ENCODE data around the gene ACO1.

ACO1 gene

DNA sequence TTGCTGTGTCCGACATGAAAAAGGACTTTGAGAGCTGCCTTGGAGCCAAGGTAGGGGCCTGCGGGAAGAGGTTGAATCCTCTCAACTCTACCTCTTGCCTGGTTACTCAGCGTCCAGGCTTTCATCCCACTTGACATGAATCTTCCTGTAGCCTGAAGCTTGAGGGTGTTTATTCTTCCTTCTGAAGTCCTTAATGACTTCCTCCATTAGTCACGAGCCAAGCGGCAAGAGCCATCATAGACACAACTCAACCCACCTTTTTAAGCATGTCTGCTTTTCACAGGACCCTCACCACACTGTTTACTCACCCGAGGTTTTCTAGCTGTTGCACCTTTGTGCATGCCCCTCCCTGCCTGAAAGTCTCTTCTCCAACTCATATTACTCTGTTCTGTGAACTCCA lies 40.2 kb downstream of the ACO1 start:
- no peak for DNase-seq

DNA sequence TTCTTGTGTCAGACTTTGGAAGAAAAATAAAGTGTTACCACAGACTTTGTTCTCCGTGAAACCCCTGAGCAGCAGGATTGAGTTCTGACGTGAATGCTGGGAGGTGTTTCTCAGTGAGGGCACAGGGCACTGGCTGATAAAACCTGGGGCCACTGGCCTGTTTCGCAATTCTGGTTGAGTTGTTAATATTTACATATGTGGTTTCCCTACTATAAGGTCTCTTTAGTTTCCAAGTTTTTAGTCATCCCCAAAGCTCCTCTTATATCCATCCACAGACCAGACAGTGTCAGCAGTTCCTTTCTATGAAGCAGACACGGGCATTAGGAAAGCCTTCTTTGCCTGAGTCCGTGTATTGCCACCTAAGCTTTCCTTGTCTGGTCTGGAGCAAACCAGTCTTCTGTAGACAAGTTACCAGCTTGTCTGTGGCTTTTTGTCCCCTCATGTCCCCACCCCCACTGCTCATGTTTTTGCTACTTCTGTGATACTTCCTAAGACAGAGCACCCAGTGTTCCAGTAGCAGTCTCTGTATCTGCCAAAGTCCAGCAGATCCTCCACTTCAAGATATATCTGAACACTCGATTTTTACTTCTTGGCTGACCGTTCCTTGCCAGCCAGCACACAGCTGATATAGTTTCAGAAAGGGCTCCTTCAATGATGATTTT lies 42.0 kb downstream of the ACO1 start:
- no peak for DNase-seq

DNA sequence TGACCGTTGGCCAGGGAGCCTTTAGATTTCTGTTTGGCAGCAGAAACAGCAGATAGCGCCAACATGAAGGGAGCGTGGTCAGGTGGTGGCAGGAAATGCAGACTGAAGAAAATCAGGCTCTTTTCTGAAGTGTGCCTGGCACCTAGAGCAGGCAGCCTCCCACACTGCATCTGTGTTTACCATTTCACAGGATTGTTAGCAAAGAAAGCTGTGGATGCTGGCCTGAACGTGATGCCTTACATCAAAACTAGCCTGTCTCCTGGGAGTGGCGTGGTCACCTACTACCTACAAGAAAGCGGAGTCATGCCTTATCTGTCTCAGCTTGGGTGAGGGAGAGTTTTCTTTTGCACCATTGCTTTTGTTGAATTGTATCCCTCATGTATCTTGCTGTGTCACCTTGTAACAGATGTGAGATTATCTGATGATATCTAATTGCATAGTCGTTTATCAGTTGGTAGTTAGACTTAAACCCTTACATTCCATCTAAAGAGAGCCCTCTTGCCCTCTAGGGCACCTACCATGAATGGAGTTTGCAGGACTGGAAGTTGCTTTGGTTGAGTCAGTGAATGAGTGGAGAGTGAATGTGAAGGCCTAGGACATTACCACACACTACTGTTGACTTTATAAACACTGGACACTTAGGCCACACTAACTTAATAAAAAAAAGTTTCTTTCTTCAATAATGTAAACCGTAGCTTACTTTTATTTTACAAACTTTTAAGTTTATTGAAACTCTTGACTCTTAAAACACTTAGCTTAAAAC lies 42.8 kb downstream of the ACO1 start:
- no peak for DNase-seq

- no peak for DNase-seq
These were observed 46.3 kb downstream of the ACO1 start for GRCh38 chr9:32430720-32431119.

GRCh38 chr9:32431196-32431595 lies 46.8 kb downstream of the ACO1 start:
- DNase-seq, result no peak

DNA sequence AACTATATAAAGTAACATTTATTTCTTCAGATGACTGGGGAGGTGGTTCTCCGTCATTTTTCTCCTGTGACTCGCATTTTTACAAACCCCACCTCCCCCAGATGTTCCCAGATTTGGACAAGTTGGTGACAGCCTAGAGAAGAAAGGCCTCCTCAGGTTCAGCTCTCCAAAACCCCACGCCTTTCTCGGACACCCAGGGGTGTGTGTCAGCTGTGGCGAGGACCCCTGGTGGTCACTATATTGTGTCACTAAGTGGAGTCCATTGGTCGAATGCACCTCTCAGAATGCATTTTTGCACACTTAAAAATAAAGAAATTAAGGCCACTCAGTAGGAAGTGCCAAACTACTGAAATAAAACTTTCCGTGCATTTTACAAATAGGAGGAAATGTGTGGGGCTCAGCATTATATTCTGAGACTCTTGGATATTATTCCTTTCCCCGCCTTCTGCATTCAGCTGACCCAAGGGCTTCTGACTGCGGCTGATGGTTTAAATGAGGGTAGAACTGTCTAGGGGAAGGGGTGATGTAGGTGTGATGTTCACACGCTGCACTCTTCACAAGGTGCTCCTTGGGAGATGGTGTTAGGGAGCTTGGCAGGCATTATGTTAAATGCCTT lies 47.6 kb downstream of the ACO1 start:
- peak; percentile 73 for DNase-seq

DNA sequence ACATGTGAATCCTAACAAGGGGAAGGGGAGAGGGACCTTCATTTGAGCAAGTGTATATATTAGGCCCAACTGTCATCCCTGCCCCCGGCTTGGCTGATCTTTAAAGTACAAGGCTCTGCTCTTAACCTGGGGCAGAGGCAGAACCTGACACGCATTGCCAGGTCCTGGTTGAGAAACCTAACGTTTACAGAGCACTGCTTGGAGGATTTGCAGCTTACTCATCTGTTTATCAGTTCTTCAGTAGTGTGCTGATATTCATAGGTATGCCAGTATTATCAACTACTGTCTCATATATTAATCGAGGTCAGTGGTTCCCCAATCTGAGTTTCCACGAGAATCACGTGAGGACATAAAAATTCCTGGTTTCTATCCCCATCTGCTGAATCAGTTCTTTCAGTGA lies 50.4 kb downstream of the ACO1 start:
- DNase-seq, result no peak

- DNase-seq, result no peak
These were observed 57.2 kb downstream of the ACO1 start for GRCh38 chr9:32441678-32442077.

GRCh38 chr9:32442433-32442832 lies 58.0 kb downstream of the ACO1 start:
- no peak for DNase-seq

GRCh38 chr9:32449969-32450368 lies 65.5 kb downstream of the ACO1 start:
- DNase-seq, result no peak

GRCh38 chr9:32454280-32454679 lies 69.8 kb downstream of the ACO1 start:
- DNase-seq, result no peak

- DNase-seq, result no peak
These were observed 71.3 kb downstream of the ACO1 start for GRCh38 chr9:32455738-32456137.

DNA sequence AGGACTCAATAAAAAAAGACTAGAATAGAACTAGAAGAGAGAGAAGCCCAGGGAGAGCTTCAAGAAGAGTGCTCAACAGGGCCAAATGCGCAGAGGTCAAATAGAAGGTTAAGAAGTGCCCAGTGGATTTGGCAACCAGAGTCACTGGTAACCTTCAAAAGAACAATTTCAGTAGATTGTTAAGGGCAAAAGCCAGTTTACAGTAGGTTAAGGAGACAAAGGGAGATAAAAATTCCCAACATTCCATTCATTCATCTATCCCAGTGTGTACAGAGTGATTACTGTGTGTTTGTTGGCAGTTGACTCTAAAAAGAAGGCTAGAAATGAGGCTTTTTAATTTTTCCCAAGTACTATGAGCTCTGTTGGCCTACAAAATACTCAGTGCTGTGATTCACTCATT lies 72.1 kb downstream of the ACO1 start:
- DNase-seq, result no peak

- no peak for DNase-seq
These were observed 79.3 kb downstream of the ACO1 start for GRCh38 chr9:32463500-32464293.

GRCh38 chr9:32468740-32469139 lies 84.3 kb downstream of the ACO1 start:
- DNase-seq, result no peak

DNA sequence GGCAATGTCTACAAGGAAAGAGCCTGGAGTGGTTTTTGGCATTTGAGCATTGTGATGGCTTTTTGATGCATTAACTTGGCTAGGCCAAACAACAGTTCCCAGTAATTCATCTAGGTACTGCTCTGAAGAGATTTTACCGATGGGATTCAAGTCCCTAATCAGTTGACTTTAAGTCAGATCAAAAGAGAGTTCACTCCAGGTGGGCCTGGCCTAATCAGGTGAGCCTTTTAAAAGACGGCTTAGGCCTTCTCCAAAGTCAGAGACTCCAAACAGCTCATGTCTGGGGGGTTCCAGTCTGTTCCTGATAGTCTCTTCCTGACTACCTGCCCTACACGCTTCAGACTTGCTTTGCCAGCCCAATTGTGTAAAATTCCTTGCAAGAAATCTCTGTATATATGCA lies 87.9 kb downstream of the ACO1 start:
- no peak for DNase-seq

DNA sequence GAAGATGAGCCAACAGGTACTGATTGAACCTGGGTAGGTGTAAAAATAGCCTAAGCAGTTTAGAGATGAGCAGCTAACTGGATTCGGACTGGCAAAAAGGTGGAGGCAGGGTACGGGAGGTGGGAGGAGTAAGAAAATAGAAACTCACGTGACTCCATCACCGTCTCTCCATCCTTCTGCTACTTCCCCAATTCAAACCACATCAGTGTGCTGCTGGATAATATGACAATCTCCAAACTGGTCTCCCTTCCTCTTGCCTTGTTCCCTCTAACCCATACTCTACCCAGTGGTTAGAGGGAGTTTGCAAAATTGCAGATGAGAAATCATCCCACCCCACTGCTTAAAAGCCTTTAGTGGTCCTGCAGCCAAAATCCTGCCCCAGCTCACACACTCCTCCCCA lies 98.9 kb downstream of the ACO1 start:
- no peak for DNase-seq

GRCh38 chr9:32486839-32487562 lies 102.6 kb downstream of the ACO1 start:
- DNase-seq, result no peak

DNA sequence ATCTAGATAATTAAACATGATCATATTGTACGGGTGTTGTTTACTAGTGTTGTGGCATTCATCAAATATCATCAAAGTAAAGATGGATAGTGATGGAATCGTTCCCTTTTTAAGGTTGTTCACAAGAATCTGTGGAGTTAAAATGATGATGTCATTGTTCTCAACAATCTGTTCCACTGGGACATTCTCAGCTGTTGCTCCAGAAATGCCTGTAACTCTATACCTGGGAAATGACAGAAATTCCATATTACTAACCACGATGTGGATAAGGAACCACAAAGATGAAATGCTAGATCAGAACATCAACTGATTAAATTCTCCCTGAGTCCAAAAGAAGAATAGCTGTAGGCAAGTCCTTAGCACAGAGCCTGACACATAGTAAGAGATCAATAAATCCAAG lies 103.5 kb downstream of the ACO1 start:
- no peak for DNase-seq

- DNase-seq, result no peak
These were observed 106.2 kb downstream of the ACO1 start for GRCh38 chr9:32490601-32491000.

DNA sequence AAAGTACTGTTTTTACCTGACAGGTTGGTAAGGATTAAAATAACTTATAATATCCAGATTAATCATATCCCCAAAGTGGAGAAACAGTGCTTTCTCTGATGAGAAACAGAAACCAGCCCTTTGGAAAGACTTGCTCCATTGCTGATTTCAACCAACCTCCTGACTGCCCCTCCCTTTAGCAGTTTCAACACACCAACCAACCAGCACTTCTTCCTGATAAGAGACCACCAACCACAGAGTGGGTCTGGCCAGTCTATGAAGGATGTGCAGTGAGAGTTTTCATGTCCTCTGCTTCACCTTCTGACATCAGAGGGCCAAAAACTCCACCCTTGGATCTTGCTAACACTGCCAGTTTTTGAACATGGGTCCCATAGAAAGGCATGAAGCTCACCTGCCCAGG lies 113.5 kb downstream of the ACO1 start:
- no peak for DNase-seq

- no peak for DNase-seq
These were observed 116.3 kb downstream of the ACO1 start for GRCh38 chr9:32500768-32501167.

DNA sequence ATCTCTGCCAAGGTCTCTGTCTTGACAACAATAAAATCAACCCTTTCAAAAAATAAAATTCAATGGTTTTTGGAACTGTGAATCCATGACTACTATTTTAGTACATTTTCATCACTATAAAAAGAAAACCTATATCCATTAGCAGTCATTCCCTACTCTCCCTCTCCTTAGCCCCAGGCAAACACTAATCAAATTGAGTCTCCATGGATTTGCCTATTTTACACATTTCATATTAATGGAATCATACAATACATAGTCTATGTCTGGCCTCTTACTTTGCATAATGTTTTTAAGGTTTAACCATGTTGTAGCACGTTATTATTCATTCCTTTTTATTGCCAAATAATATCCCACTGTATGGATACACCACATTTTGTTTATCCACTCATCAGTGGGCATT lies 117.4 kb downstream of the ACO1 start:
- DNase-seq, result no peak
